Natural killer cell (primary cell): ENCODE measurements around the gene DDIT4. TPM values are rescaled to one million over a fixed set of nuclear protein-coding genes. Genes with fewer than 3 reads are reported as not detected.

Experiments used
- ATAC-seq, 3 donors: fragments of 150-1000 bp in 2 of 3; fragments of 200-7000 bp in 1 of 3; cut with Tn5 transposase; 1 replicate in 1 of 3; 2 replicates in 2 of 3; pipeline ENCODE4 v1.10.0; 2021; ENCODE audit warnings: mild to moderate bottlenecking in 2 of 3, moderate library complexity in 2 of 3
- DNase-seq, 2 donors: peaks; one replicate each; pipeline versions ENCODE4 v3.0.0 to v3.0.0-alpha.2; 2013 to 2021; ENCODE audit warnings: mixed read lengths in 1 of 2
- H3K27ac ChIP-seq: one replicate; pipeline ENCODE4 v1.5.1; 2013; ENCODE audit warnings: mild to moderate bottlenecking, low read length
- H3K27me3 ChIP-seq: one replicate; pipeline ENCODE4 v1.6.1; 2013; ENCODE audit warnings: low read length; ENCODE audit not compliant: control insufficient read depth, insufficient read depth
- H3K36me3 ChIP-seq: one replicate; pipeline ENCODE4 v1.6.1; 2013; ENCODE audit warnings: low read length; ENCODE audit not compliant: control insufficient read depth, insufficient read depth
- H3K4me1 ChIP-seq: one replicate; pipeline ENCODE4 v1.6.1; 2013; ENCODE audit warnings: low read length; ENCODE audit not compliant: control insufficient read depth, insufficient read depth
- H3K4me3 ChIP-seq: one replicate; pipeline ENCODE4 v1.5.1; 2013; ENCODE audit warnings: low read length
- H3K9me3 ChIP-seq: one replicate; pipeline ENCODE4 v1.6.1; 2013; ENCODE audit warnings: low read length; ENCODE audit not compliant: control insufficient read depth, insufficient read depth
- H3K27ac Mint-ChIP-seq, 2 donors: one replicate each; pipeline ENCODE4 v1.8.0; 2022; ENCODE audit warnings: mild to moderate bottlenecking in 2 of 2, mixed read lengths in 2 of 2, moderate library complexity in 1 of 2
- H3K27me3 Mint-ChIP-seq, 2 donors: one replicate each; pipeline ENCODE4 v1.8.0; 2022; ENCODE audit warnings: low read depth in 2 of 2, mixed read lengths in 2 of 2
- H3K36me3 Mint-ChIP-seq: one replicate; pipeline ENCODE4 v1.8.0; 2022; ENCODE audit warnings: mixed read lengths
- H3K4me1 Mint-ChIP-seq, 2 donors: one replicate each; pipeline ENCODE4 v1.8.0; 2022; ENCODE audit warnings: mixed read lengths in 2 of 2
- H3K4me3 Mint-ChIP-seq: one replicate; pipeline ENCODE4 v1.8.0; 2022; ENCODE audit warnings: mild to moderate bottlenecking, moderate library complexity, mixed read lengths
- H3K9me3 Mint-ChIP-seq, 2 donors: one replicate each; pipeline ENCODE4 v1.8.0; 2022; ENCODE audit warnings: mixed read lengths in 2 of 2
- CTCF ChIP-seq: fragments of 200-600 bp; IDR thresholded peaks from one replicate; pipeline ENCODE4 v1.8.0; 2022; ENCODE audit warnings: antibody characterized with exemption
- WGBS: methylation state at CpG from one replicate; pipeline ENCODE4 v1.1.7; 2013; ENCODE audit warnings: missing lambda C conversion rate; ENCODE audit not compliant: insufficient coverage; 5-methylcytosine and 5-hydroxymethylcytosine counted together
- intact Hi-C: fragments of 100-400 bp; cut with micrococcal nuclease; formaldehyde crosslinking; loops from one replicate; pipeline ENCODE4 v1.14.2; 2022
- total RNA-seq, 4 donors: library from RNA; stranded (reverse); fragments of 120-200 nt in 1 of 4; gene quantifications; one replicate each; pipeline versions ENCODE4 v1.2.3 to v1.2.4, GENCODE V29; 2013 to 2022

The DDIT4 gene
- total RNA-seq, 3 donors from 2014 or later (not counting 1 experiment from before 2014, with no cell fraction given), result 174 to 232 (median 200) TPM

GRCh38 chr10:72283131-72283530 lies 9.4 kb downstream of the DDIT4 start:
- H3K9me3 Mint-ChIP-seq, result no peaks in the 10 kb centered on the region
- Histone ChIP-seq H3K36me3 (no peaks in the 10 kb centered on the region), H3K27me3 (no peaks in the 10 kb centered on the region), H3K9me3 (no peaks in the 10 kb centered on the region), H3K4me1 (peaks cover 24% of the 10 kb centered on the region), H3K27ac (no peak overlapping the region), H3K4me3 (no peak overlapping the region)
- no peaks in the 10 kb centered on the region for H3K36me3 Mint-ChIP-seq
- DNase-seq, result no peak
- H3K4me3 Mint-ChIP-seq, result no peak overlapping the region
- no peak for TF ChIP-seq CTCF
- intact Hi-C loops, result no loop called here
- H3K27me3 Mint-ChIP-seq, result no peaks in the 10 kb centered on the region
- peaks cover 26 to 41% of the 10 kb centered on the region in 2 donors for H3K4me1 Mint-ChIP-seq
- H3K27ac Mint-ChIP-seq, result no peak overlapping the region
- WGBS, result 78% methylated on average over 2 of the region's 3 CpGs
- ATAC-seq, result no peak

GRCh38 chr10:72285972-72286521 lies 12.3 kb downstream of the DDIT4 start:
- peaks cover 21 to 31% of the 10 kb centered on the region in 2 donors for H3K4me1 Mint-ChIP-seq
- WGBS, result 73% methylated on average over 14 of the region's 14 CpGs
- H3K4me1 ChIP-seq, result peaks cover 24% of the 10 kb centered on the region
- ATAC-seq (no peak), DNase-seq (peak in 1 of 2 donors; percentile 17)
- intact Hi-C loops, result no loop called here
- no peak for TF ChIP-seq CTCF
- no peaks in the 10 kb centered on the region for H3K9me3 Mint-ChIP-seq
- H3K36me3 Mint-ChIP-seq, result no peaks in the 10 kb centered on the region
- H3K9me3 ChIP-seq, result no peaks in the 10 kb centered on the region
- no peak overlapping the region for H3K4me3 ChIP-seq
- no peak overlapping the region for H3K27ac ChIP-seq
- no peaks in the 10 kb centered on the region for H3K36me3 ChIP-seq
- no peaks in the 10 kb centered on the region for H3K27me3 ChIP-seq
- H3K27ac Mint-ChIP-seq, result peak overlapping the region in 1 of 2 donors; percentile 15
- no peaks in the 10 kb centered on the region for H3K27me3 Mint-ChIP-seq
- H3K4me3 Mint-ChIP-seq, result no peak overlapping the region

- no peak for TF ChIP-seq CTCF
These were observed 17.4 kb downstream of the DDIT4 start for GRCh38 chr10:72291019-72291532.

More at GRCh38 chr10:72291019-72291532, 17.4 kb downstream of the DDIT4 start:
- Histone ChIP-seq H3K9me3 (no peaks in the 10 kb centered on the region), H3K4me1 (peaks cover 18% of the 10 kb centered on the region), H3K4me3 (no peak overlapping the region), H3K27ac (no peak overlapping the region), H3K27me3 (no peaks in the 10 kb centered on the region), H3K36me3 (no peaks in the 10 kb centered on the region)
- intact Hi-C loops, result no loop called here
- WGBS, result 85% methylated on average over 4 of the region's 4 CpGs
- H3K4me3 Mint-ChIP-seq, result no peak overlapping the region
- peaks cover 22 to 51% of the 10 kb centered on the region in 2 donors for H3K4me1 Mint-ChIP-seq
- no peaks in the 10 kb centered on the region for H3K9me3 Mint-ChIP-seq
- DNase-seq (peak in 1 of 2 donors; percentile 74), ATAC-seq (no peak)
- H3K36me3 Mint-ChIP-seq, result no peaks in the 10 kb centered on the region
- peak overlapping the region in 1 of 2 donors; percentile 68 for H3K27ac Mint-ChIP-seq
- no peaks in the 10 kb centered on the region for H3K27me3 Mint-ChIP-seq
